CD14-positive monocyte (primary cell): ENCODE data around the gene FRRS1L. TPM values are rescaled to one million over a fixed set of nuclear protein-coding genes. Genes with fewer than 3 reads are reported as not detected.

Experiments
- DNase-seq, 3 donors: peaks; one replicate each; pipeline ENCODE4 v3.0.0-alpha.2; 2011 to 2022
- H2AFZ ChIP-seq: 2 replicates; pipeline ENCODE4 v1.6.0; 2012; ENCODE audit warnings: mild to moderate bottlenecking, low read depth, low read length, inconsistent platforms; ENCODE audit not compliant: insufficient read depth, poor library complexity, severe bottlenecking
- H3K27ac ChIP-seq, 2 donors: 1 replicate in 1 of 2; 2 replicates in 1 of 2; pipeline ENCODE4 v1.5.1; 2012 to 2013; ENCODE audit warnings: low read length in 2 of 2, control low read depth in 1 of 2, inconsistent platforms in 1 of 2, low read depth in 1 of 2, mild to moderate bottlenecking in 1 of 2
- H3K27me3 ChIP-seq, 2 donors: one replicate each; pipeline versions ENCODE4 v1.6.0 to v1.6.1; 2011 to 2013; ENCODE audit warnings: low read length in 2 of 2; ENCODE audit not compliant: control insufficient read depth in 2 of 2, insufficient read depth in 2 of 2
- H3K36me3 ChIP-seq, 2 donors: replicated peaks in 1 of 2; 1 replicate in 1 of 2; 2 replicates in 1 of 2; pipeline versions ENCODE4 v1.5.1 to v1.6.1; 2012 to 2013; ENCODE audit warnings: low read length in 2 of 2, control low read depth in 1 of 2, inconsistent platforms in 1 of 2, mild to moderate bottlenecking in 1 of 2; ENCODE audit not compliant: insufficient read depth in 2 of 2, control insufficient read depth in 1 of 2
- H3K4me1 ChIP-seq, 2 donors: 1 replicate in 1 of 2; 2 replicates in 1 of 2; pipeline versions ENCODE4 v1.5.1 to v1.6.1; 2012 to 2013; ENCODE audit warnings: low read length in 2 of 2, control low read depth in 1 of 2, inconsistent platforms in 1 of 2, mild to moderate bottlenecking in 1 of 2, moderate library complexity in 1 of 2; ENCODE audit not compliant: insufficient read depth in 2 of 2, control insufficient read depth in 1 of 2
- H3K4me2 ChIP-seq: replicated peaks from 2 replicates; pipeline ENCODE3; 2012; ENCODE audit warnings: low read length, moderate library complexity, mild to moderate bottlenecking; ENCODE audit not compliant: poor library complexity, severe bottlenecking; ENCODE audit errors: extremely low read depth
- H3K4me3 ChIP-seq, 3 experiments: fragments of 200-600 bp in 1 of 3; sonication (generic) in 1 of 3; replicated peaks in 1 of 3; 1 replicate in 2 of 3; 2 replicates in 1 of 3; pipeline ENCODE4 v1.5.1; 2011 to 2013; ENCODE audit warnings: low read length in 3 of 3, mild to moderate bottlenecking in 3 of 3, control low read depth in 2 of 3, low read depth in 2 of 3, inconsistent platforms in 1 of 3, moderate library complexity in 1 of 3
- H3K79me2 ChIP-seq: 2 replicates; pipeline ENCODE4 v1.6.0; 2012; ENCODE audit warnings: mild to moderate bottlenecking, control low read depth, inconsistent platforms, low read length, moderate library complexity; ENCODE audit not compliant: insufficient read depth
- H3K9ac ChIP-seq: 2 replicates; pipeline ENCODE4 v1.6.0; 2017; ENCODE audit warnings: low read length, mild to moderate bottlenecking; ENCODE audit not compliant: insufficient read depth, poor library complexity, severe bottlenecking
- H3K9me3 ChIP-seq, 2 donors: replicated peaks in 1 of 2; 1 replicate in 1 of 2; 2 replicates in 1 of 2; pipeline versions ENCODE4 v1.5.1 to v1.6.1; 2012 to 2013; ENCODE audit warnings: low read length in 2 of 2, control low read depth in 1 of 2; ENCODE audit not compliant: control insufficient read depth in 1 of 2, insufficient read depth in 1 of 2
- H4K20me1 ChIP-seq: 2 replicates; pipeline ENCODE4 v1.6.0; 2012; ENCODE audit warnings: mild to moderate bottlenecking, low read length, control low read depth, moderate library complexity; ENCODE audit not compliant: insufficient read depth
- H3K27ac Mint-ChIP-seq, 7 donors: one replicate each; pipeline ENCODE4 v1.8.0; 2020; ENCODE audit warnings: mild to moderate bottlenecking in 7 of 7, mixed read lengths in 7 of 7, moderate library complexity in 6 of 7, inconsistent platforms in 2 of 7
- H3K27me3 Mint-ChIP-seq, 3 donors: one replicate each; pipeline ENCODE4 v1.8.0; 2021 to 2022; ENCODE audit warnings: low read depth in 3 of 3, mild to moderate bottlenecking in 3 of 3, mixed read lengths in 3 of 3, moderate library complexity in 3 of 3, inconsistent platforms in 1 of 3
- H3K36me3 Mint-ChIP-seq, 2 donors: one replicate each; pipeline ENCODE4 v1.8.0; 2020; ENCODE audit warnings: mixed read lengths in 2 of 2, inconsistent platforms in 1 of 2, mild to moderate bottlenecking in 1 of 2
- H3K4me1 Mint-ChIP-seq: one replicate; pipeline ENCODE4 v1.8.0; 2020; ENCODE audit warnings: mild to moderate bottlenecking, mixed read lengths
- H3K4me3 Mint-ChIP-seq, 2 donors: one replicate each; pipeline ENCODE4 v1.8.0; 2020; ENCODE audit warnings: mild to moderate bottlenecking in 2 of 2, mixed read lengths in 2 of 2, moderate library complexity in 1 of 2
- H3K9me3 Mint-ChIP-seq, 7 donors: one replicate each; pipeline ENCODE4 v1.8.0; 2020 to 2022; ENCODE audit warnings: mixed read lengths in 7 of 7, mild to moderate bottlenecking in 6 of 7, moderate library complexity in 6 of 7, inconsistent platforms in 2 of 7
- WGBS: methylation state at CpG from one replicate; pipeline ENCODE4 v1.1.5; 2013; ENCODE audit warnings: missing lambda C conversion rate; ENCODE audit not compliant: insufficient coverage; 5-methylcytosine and 5-hydroxymethylcytosine counted together
- intact Hi-C, 2 donors: fragments of 100-400 bp; cut with micrococcal nuclease; formaldehyde crosslinking; loops; one replicate each; pipeline versions ENCODE4 v1.15.0 to v1.15.1; 2023
- polyA plus RNA-seq, 3 donors: library from polyadenylated mRNA; depleted of rRNA in 1 of 3; unstranded in 2 of 3; stranded (reverse) in 1 of 3; fragments of 300-500 nt in 2 of 3; fragments of >200 nt in 1 of 3; fragmentation: Illumina TruSeq in 2 of 3; gene quantifications; 1 replicate in 2 of 3; 2 replicates in 1 of 3; pipeline ENCODE4 v1.2.3, GENCODE V29; 2012 to 2021
- TF ChIP-seq, protein P1 (sequence below): fragments of 200-600 bp; IDR thresholded peaks from one replicate; pipeline ENCODE4 v1.8.0; 2022; ENCODE audit warnings: antibody characterized with exemption, mild to moderate bottlenecking

FRRS1L gene
- polyA plus RNA-seq, 3 donors = not detected

DNA sequence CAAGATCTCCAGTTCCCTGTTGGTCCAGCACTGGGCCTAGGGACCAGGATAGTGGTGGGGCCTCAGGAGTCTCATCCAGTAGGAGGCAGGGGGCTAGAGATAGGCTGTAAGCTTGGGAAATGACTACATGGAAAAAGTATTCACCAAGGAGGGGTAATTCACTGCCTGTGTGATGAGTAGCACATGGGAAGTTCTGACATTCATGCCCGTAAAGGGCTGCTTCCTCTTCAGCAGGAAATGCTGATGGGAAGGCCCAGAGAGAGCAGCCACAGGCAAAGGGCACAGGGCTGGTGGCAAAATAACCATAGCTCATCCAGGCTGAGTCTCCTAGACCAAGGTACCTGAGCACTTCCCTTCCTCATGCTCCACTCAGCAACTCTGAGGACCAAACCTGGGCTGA lies 23.1 kb upstream of the FRRS1L start:
- H2AFZ ChIP-seq = no peak overlapping the region
- H3K27me3 Mint-ChIP-seq = peaks cover 7 to 39% (median 17%) of the 10 kb centered on the region in 3 donors
- H3K27ac Mint-ChIP-seq = no peak overlapping the region
- no CpG with 5 or more reads among the region's 1 CpG for WGBS
- no peaks in the 10 kb centered on the region for H3K36me3 ChIP-seq
- TF ChIP-seq, protein P1, sequence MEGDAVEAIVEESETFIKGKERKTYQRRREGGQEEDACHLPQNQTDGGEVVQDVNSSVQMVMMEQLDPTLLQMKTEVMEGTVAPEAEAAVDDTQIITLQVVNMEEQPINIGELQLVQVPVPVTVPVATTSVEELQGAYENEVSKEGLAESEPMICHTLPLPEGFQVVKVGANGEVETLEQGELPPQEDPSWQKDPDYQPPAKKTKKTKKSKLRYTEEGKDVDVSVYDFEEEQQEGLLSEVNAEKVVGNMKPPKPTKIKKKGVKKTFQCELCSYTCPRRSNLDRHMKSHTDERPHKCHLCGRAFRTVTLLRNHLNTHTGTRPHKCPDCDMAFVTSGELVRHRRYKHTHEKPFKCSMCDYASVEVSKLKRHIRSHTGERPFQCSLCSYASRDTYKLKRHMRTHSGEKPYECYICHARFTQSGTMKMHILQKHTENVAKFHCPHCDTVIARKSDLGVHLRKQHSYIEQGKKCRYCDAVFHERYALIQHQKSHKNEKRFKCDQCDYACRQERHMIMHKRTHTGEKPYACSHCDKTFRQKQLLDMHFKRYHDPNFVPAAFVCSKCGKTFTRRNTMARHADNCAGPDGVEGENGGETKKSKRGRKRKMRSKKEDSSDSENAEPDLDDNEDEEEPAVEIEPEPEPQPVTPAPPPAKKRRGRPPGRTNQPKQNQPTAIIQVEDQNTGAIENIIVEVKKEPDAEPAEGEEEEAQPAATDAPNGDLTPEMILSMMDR = no peak
- H3K9ac ChIP-seq = no peak overlapping the region
- H3K4me3 Mint-ChIP-seq = no peak overlapping the region
- H3K9me3 Mint-ChIP-seq = peaks cover 0 to 2% (median 0%) of the 10 kb centered on the region in 7 donors
- H3K4me3 ChIP-seq = no peak overlapping the region
- H3K79me2 ChIP-seq = no peaks in the 10 kb centered on the region
- no peaks in the 10 kb centered on the region for H3K4me1 Mint-ChIP-seq
- H4K20me1 ChIP-seq = no peaks in the 10 kb centered on the region
- intact Hi-C loops = no loop called here
- no peaks in the 10 kb centered on the region for H3K9me3 ChIP-seq
- H3K27me3 ChIP-seq = no peaks in the 10 kb centered on the region
- H3K36me3 Mint-ChIP-seq = no peaks in the 10 kb centered on the region
- no peaks in the 10 kb centered on the region for H3K4me1 ChIP-seq
- H3K4me2 ChIP-seq = no peak overlapping the region
- no peak for DNase-seq
- no peak overlapping the region for H3K27ac ChIP-seq

GRCh38 chr9:109186857-109187520 lies 19.9 kb upstream of the FRRS1L start:
- Histone ChIP-seq H3K9me3 (no peaks in the 10 kb centered on the region), H3K27me3 (no peaks in the 10 kb centered on the region), H3K4me1 (no peaks in the 10 kb centered on the region), H4K20me1 (no peaks in the 10 kb centered on the region), H2AFZ (no peak overlapping the region), H3K79me2 (no peaks in the 10 kb centered on the region), H3K27ac (no peak overlapping the region), H3K9ac (no peak overlapping the region), H3K4me3 (no peak overlapping the region), H3K36me3 (no peaks in the 10 kb centered on the region), H3K4me2 (no peak overlapping the region)
- Mint-ChIP-seq H3K27me3 (peaks cover 11 to 32% (median 22%) of the 10 kb centered on the region in 3 donors), H3K4me3 (no peak overlapping the region), H3K36me3 (no peaks in the 10 kb centered on the region), H3K9me3 (peaks cover 0 to 2% (median 0%) of the 10 kb centered on the region in 7 donors), H3K27ac (no peak overlapping the region), H3K4me1 (no peaks in the 10 kb centered on the region)
- intact Hi-C loops = no loop called here
- DNase-seq = no peak
- WGBS = 90% methylated on average over 3 of the region's 9 CpGs
- TF ChIP-seq, protein P1 = no peak
